MCF 10A (cell line): ENCODE data around the gene DUSP7. TPM values are rescaled to one million over a fixed set of nuclear protein-coding genes. Genes with fewer than 3 reads are reported as not detected.
A peak's percentile ranks its signal among the peaks of the same experiment; 100 is the strongest.

Source experiments
- BruUV-seq: library from RNA; stranded (reverse); fragments of 400-500 nt; replicated peaks from 2 replicates; lab custom pipeline; 2021; lab: Mats Ljungman, UMichigan
- CTCF ChIA-PET: fragments of 300-600 bp; sonication (Branson Sonifier 250); formaldehyde crosslinking; extraction: SDS; loops from one replicate; lab custom pipeline; 2021; ENCODE audit warnings: antibody characterized with exemption, inconsistent platforms; lab: Yijun Ruan, JAX
- POLR2A ChIA-PET: fragments of 300-600, 350-650 bp; sonication (Branson Sonifier 250); formaldehyde crosslinking; extraction: SDS; loops from one replicate; lab custom pipeline; 2020; ENCODE audit warnings: antibody characterized with exemption, inconsistent platforms; lab: Yijun Ruan, JAX
- DNase-seq: peaks from one replicate; pipeline ENCODE4 v3.0.0-alpha.2; 2018; ENCODE audit not compliant: unreplicated experiment
- H3K27ac Mint-ChIP-seq: one replicate; pipeline ENCODE4 v1.8.0; 2022; ENCODE audit warnings: mild to moderate bottlenecking, low read depth, mixed read lengths; ENCODE audit not compliant: unreplicated experiment
- H3K27me3 Mint-ChIP-seq: one replicate; pipeline ENCODE4 v1.8.0; 2022; ENCODE audit warnings: mixed read lengths; ENCODE audit not compliant: insufficient read depth, unreplicated experiment
- H3K36me3 Mint-ChIP-seq: one replicate; pipeline ENCODE4 v1.8.0; 2022; ENCODE audit warnings: mild to moderate bottlenecking, moderate library complexity, mixed read lengths; ENCODE audit not compliant: insufficient read depth, unreplicated experiment
- H3K4me1 Mint-ChIP-seq: one replicate; pipeline ENCODE4 v1.8.0; 2022; ENCODE audit warnings: mixed read lengths; ENCODE audit not compliant: insufficient read depth, unreplicated experiment
- H3K4me3 Mint-ChIP-seq: one replicate; pipeline ENCODE4 v1.8.0; 2022; ENCODE audit warnings: mild to moderate bottlenecking, moderate library complexity, mixed read lengths; ENCODE audit not compliant: unreplicated experiment
- H3K9me3 Mint-ChIP-seq: one replicate; pipeline ENCODE4 v1.8.0; 2022; ENCODE audit warnings: mixed read lengths; ENCODE audit not compliant: unreplicated experiment
- CTCF ChIP-seq: fragments of 200-600 bp; IDR thresholded peaks from one replicate; pipeline ENCODE4 v1.8.0; 2022; ENCODE audit warnings: antibody characterized with exemption, mild to moderate bottlenecking; ENCODE audit not compliant: unreplicated experiment
- intact Hi-C: fragments of 100-400 bp; cut with micrococcal nuclease; formaldehyde crosslinking; loops from 2 replicates; pipeline ENCODE4 v1.14.1; 2022
- total RNA-seq: library from RNA; stranded (reverse); gene quantifications from 2 replicates; pipeline ENCODE4 v1.2.3, GENCODE V29; 2022

The DUSP7 gene
- total RNA-seq, 1 experiment from 2014 or later: 69.1 TPM

- no peak for DNase-seq
- Mint-ChIP-seq H3K9me3 (no peaks in the 10 kb centered on the region), H3K27me3 (no peaks in the 10 kb centered on the region), H3K27ac (no peak overlapping the region), H3K4me1 (peaks cover 6% of the 10 kb centered on the region), H3K36me3 (no peaks in the 10 kb centered on the region), H3K4me3 (no peak overlapping the region)
- intact Hi-C loops: no loop called here
- TF ChIP-seq CTCF: no peak
- POLR2A ChIA-PET: no interaction called here
- no TSS peak for BruUV-seq
- CTCF ChIA-PET: interaction anchor here (0.6 to 2.3 kb wide), 2 partner anchors 28 to 94 kb away, joined by 3 to 9 read pairs; no protein-coding TSS in a partner anchor
Measured at GRCh38 chr3:52094571-52095485, 38.5 kb upstream of the DUSP7 start.

- peak; percentile 13 for DNase-seq
- Mint-ChIP-seq H3K4me3 (no peak overlapping the region), H3K27ac (no peak overlapping the region), H3K4me1 (peaks cover 7% of the 10 kb centered on the region), H3K9me3 (no peaks in the 10 kb centered on the region), H3K36me3 (no peaks in the 10 kb centered on the region), H3K27me3 (no peaks in the 10 kb centered on the region)
- ChIA-PET POLR2A (no interaction called here), CTCF (interaction anchor here (0.6 to 2.3 kb wide), 4 partner anchors 8 to 93 kb away, joined by 3 to 9 read pairs (median 4); no protein-coding TSS in a partner anchor)
- BruUV-seq: no TSS peak
- TF ChIP-seq CTCF: no peak
- intact Hi-C loops: no loop called here
Measured at GRCh38 chr3:52093756-52094545, 37.6 kb upstream of the DUSP7 start.

GRCh38 chr3:52092891-52093290, 36.5 kb upstream of the DUSP7 start:
- no TSS peak for BruUV-seq
- H3K27me3 Mint-ChIP-seq: no peaks in the 10 kb centered on the region
- peak overlapping the region; percentile 39 for H3K27ac Mint-ChIP-seq
- no peak for TF ChIP-seq CTCF
- POLR2A ChIA-PET: no interaction called here
- intact Hi-C loops: no loop called here
- CTCF ChIA-PET: no interaction called here
- H3K4me3 Mint-ChIP-seq: no peak overlapping the region
- H3K4me1 Mint-ChIP-seq: peaks cover 7% of the 10 kb centered on the region
- DNase-seq: no peak
- no peaks in the 10 kb centered on the region for H3K36me3 Mint-ChIP-seq
- H3K9me3 Mint-ChIP-seq: no peaks in the 10 kb centered on the region

- no peak for TF ChIP-seq CTCF
- POLR2A ChIA-PET: no interaction called here
- Mint-ChIP-seq H3K27me3 (no peaks in the 10 kb centered on the region), H3K4me1 (peaks cover 12% of the 10 kb centered on the region), H3K9me3 (no peaks in the 10 kb centered on the region), H3K27ac (no peak overlapping the region), H3K36me3 (no peaks in the 10 kb centered on the region), H3K4me3 (no peak overlapping the region)
- BruUV-seq: no TSS peak
- intact Hi-C loops: no loop called here
- CTCF ChIA-PET: interaction anchor here (0.6 to 0.7 kb wide), 2 partner anchors 53 to 119 kb away, joined by 3 to 4 read pairs; partner anchors contain the start of gene ABHD14B
- DNase-seq: no peak
Measured at GRCh38 chr3:52092271-52092660, 35.9 kb upstream of the DUSP7 start.
